Cerebellar cortex (tissue), 1 donor: Measurements from ENCODE around the gene MED27.

Source experiments
- DNase-seq: peaks from one replicate; pipeline ENCODE4 v3.0.0-alpha.2; 2015; ENCODE audit warnings: low spot score

MED27 gene

GRCh38 chr9:131919216-131919615, 160.5 kb downstream of the MED27 start:
- DNase-seq, result no peak

GRCh38 chr9:131918481-131918880, 161.2 kb downstream of the MED27 start:
- no peak for DNase-seq

- DNase-seq, result no peak
Observed at GRCh38 chr9:131917009-131917408, 162.7 kb downstream of the MED27 start.

- no peak for DNase-seq
Observed at GRCh38 chr9:131915181-131915580, 164.5 kb downstream of the MED27 start.

- no peak for DNase-seq
Observed at GRCh38 chr9:131912671-131913070, 167.0 kb downstream of the MED27 start.

GRCh38 chr9:131912069-131912468, 167.6 kb downstream of the MED27 start:
- no peak for DNase-seq

GRCh38 chr9:131910572-131910971, 169.1 kb downstream of the MED27 start:
- no peak for DNase-seq

GRCh38 chr9:131905144-131905543, 174.5 kb downstream of the MED27 start:
- DNase-seq, result no peak

GRCh38 chr9:131899296-131900228, 180.1 kb downstream of the MED27 start:
- DNase-seq, result no peak

- DNase-seq, result no peak
Observed at GRCh38 chr9:131892902-131893500, 186.7 kb downstream of the MED27 start.

GRCh38 chr9:131892162-131892707, 187.4 kb downstream of the MED27 start:
- DNase-seq, result no peak

GRCh38 chr9:131891598-131891997, 188.1 kb downstream of the MED27 start:
- no peak for DNase-seq

- no peak for DNase-seq
Observed at GRCh38 chr9:131889437-131890251, 190.0 kb downstream of the MED27 start.

GRCh38 chr9:131888923-131889322, 190.7 kb downstream of the MED27 start:
- DNase-seq, result no peak

- no peak for DNase-seq
Observed at GRCh38 chr9:131887680-131888079, 192.0 kb downstream of the MED27 start.

- no peak for DNase-seq
Observed at GRCh38 chr9:131886826-131887225, 192.8 kb downstream of the MED27 start.

- DNase-seq, result no peak
Observed at GRCh38 chr9:131885144-131885609, 194.5 kb downstream of the MED27 start.

GRCh38 chr9:131884222-131884621, 195.4 kb downstream of the MED27 start:
- no peak for DNase-seq

- DNase-seq, result no peak
Observed at GRCh38 chr9:131880833-131881583, 198.7 kb downstream of the MED27 start.

GRCh38 chr9:131879911-131880290, 199.8 kb downstream of the MED27 start:
- no peak for DNase-seq

GRCh38 chr9:131879181-131879910, 200.3 kb downstream of the MED27 start:
- no peak for DNase-seq
